ENCODE results near the gene FAM120A.

FAM120A gene

DNA sequence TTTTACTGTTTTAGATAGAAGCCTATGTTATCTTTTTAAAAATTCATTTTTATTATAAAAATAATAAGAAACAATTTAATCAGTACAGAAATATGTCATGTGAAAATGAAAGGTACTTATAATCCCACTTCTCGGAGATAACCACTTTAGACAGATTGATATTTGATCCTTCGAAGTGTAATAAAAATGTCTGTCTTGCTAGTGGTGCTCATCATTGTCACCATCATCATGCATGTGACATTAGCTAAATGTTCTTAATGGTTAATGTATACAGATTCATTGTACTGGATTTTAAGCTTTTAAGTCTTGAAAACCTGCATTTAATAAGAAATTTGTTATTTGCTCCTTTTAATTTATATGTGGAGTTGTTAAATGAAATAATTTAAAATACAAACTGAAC is 32.0 kb downstream of the FAM120A start:
- no peak for DNase-seq (ENCODE audit: extremely low read depth, low read depth)
- TF ChIP-seq, protein P1, sequence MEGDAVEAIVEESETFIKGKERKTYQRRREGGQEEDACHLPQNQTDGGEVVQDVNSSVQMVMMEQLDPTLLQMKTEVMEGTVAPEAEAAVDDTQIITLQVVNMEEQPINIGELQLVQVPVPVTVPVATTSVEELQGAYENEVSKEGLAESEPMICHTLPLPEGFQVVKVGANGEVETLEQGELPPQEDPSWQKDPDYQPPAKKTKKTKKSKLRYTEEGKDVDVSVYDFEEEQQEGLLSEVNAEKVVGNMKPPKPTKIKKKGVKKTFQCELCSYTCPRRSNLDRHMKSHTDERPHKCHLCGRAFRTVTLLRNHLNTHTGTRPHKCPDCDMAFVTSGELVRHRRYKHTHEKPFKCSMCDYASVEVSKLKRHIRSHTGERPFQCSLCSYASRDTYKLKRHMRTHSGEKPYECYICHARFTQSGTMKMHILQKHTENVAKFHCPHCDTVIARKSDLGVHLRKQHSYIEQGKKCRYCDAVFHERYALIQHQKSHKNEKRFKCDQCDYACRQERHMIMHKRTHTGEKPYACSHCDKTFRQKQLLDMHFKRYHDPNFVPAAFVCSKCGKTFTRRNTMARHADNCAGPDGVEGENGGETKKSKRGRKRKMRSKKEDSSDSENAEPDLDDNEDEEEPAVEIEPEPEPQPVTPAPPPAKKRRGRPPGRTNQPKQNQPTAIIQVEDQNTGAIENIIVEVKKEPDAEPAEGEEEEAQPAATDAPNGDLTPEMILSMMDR (IDR thresholded peaks at IDR 0.05; ENCODE audit: low read depth, low read length), result no peak

DNA sequence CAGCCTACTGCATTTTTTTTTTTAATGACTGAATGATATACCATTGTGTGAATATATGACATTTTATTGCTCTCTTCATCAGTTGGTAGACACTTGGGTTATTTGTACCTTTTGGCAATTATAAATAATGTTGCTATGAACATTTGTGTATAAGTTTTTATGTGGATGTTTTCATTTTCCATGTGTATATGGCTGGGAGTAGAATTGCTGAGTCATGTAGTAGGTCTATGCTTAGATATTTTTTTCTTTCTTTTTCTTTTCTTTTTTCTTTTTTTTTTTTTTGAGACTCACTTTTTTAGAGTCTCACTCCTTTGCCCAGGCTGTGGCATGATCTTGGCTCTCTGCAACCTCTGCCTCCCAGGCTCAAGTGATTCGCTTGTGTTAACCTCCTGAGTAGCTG is 34.8 kb downstream of the FAM120A start:
- TF ChIP-seq, protein P1 (IDR thresholded peaks at IDR 0.05; ENCODE audit: low read depth, low read length), result no peak
- DNase-seq (ENCODE audit: extremely low read depth, low read depth), result no peak

DNA sequence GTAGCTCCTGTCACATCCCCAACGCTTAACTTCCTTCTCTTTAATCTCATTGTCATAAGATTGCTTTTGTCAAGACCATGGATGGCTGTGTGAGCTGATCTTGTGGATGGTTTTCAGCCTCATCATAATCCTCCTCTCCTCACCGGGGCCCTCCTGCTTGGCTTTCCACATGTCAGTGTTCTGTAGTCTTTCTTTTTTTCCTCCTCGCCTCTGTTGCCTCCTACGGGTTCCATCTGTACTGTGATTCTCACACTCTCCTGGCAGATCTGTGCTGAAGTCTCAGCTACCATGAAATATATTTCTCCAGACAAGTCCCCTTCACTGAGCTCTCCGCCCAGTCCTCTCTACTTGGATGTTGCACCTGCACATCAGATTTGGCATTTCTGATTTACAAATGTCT is 36.8 kb downstream of the FAM120A start:
- DNase-seq (ENCODE audit: extremely low read depth, low read depth), result no peak
- TF ChIP-seq, protein P1 (IDR thresholded peaks at IDR 0.05; ENCODE audit: low read depth, low read length), result no peak

DNA sequence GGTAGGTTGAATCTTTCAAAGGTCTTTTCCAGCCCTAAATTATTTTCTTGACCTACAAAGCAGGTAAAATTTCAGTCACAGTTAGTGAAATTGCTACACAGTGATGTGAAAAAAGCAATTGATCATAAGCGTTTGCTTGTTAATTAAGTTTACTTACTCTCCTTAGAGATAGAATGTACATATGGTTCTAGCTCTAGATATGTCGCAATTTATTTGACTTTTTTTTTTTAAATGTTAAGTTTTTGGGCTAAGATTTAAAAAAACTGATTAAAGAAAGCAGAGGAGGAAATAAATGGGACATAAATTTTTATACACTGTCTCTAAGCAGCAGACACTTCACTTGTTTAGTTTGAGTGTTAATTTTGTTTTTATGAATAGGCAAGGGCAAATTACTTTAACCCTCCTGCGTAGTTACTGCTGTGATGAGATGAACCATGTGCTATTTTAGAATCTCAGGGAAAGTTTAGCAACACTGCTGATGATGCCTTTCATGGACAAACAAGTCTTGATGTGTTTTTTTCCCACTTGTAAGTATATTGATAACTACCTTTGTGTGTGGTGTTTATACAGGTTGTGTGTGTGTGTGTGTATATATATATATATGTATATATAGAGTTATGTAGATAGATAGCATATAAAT is 40.2 kb downstream of the FAM120A start:
- TF ChIP-seq, protein P1 (IDR thresholded peaks at IDR 0.05; ENCODE audit: low read depth, low read length), result no peak
- no peak for DNase-seq (ENCODE audit: extremely low read depth, low read depth)

DNA sequence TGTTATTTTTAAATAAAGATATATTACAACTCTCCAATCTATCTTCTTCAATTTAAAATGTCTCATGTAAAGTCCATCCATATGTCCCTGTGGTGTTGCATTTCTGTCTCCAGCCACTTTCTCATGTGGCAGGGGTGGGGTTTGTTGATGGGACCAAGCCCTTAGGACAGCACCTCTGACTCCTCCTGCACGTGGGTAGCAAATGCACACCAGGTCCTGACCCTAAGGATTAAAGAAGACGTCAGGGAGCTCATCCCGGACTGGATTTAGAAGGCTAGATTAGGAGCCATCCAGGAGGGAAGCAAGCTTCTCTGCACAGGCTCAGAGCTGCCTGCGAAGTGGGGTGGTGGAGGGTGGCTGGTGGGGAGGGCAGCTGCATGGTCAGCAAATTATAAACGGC is 40.8 kb downstream of the FAM120A start:
- no peak for DNase-seq (ENCODE audit: extremely low read depth, low read depth)
- TF ChIP-seq, protein P1 (IDR thresholded peaks at IDR 0.05; ENCODE audit: low read depth, low read length), result no peak

DNA sequence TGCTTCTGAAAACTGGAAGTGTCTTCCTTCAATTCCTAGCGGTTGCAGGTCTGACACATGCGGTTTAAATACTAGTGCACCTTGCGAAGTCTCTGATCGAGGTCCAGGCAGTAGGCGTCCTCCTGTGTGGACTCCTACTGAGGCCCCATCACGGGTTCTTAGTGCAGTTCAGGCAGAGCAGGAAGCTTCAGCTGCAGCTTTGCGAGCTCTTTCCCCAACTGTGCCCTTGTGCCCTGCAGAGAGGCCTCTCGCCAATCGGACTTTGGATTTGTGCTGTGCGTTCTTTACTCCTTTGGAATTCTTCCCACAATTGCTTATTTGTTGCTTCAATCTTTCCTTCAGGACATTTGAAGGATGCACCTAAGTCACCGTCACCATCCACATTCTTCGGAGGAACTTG is 42.5 kb downstream of the FAM120A start:
- TF ChIP-seq, protein P1 (IDR thresholded peaks at IDR 0.05; ENCODE audit: low read depth, low read length), result no peak
- DNase-seq (ENCODE audit: extremely low read depth, low read depth), result no peak

DNA sequence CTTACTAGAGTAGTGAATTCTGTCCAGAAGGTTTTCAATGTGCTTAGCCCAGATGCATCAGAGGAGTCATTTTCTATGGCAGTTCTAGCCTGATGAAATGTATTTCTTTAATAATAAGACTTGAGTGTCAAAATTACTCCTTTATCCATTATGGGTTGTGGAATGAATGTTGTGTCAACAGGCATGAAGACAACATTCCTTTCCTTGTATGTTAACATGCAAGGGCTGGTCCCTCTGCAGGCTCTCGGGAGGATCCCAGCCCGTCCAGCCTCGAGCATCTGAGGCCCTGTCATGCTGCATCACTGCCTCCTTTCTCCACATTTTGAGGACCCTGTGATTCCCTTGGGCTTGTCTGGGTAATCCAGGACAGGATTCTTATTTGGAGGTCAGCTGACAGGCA is 44.8 kb downstream of the FAM120A start:
- TF ChIP-seq, protein P1 (IDR thresholded peaks at IDR 0.05; ENCODE audit: low read depth, low read length), result no peak
- no peak for DNase-seq (ENCODE audit: extremely low read depth, low read depth)
